Glomerular visceral epithelial cell (primary cell): ENCODE results near the gene SLC40A1.

Source experiments
- DNase-seq: peaks from one replicate; pipeline ENCODE4 v3.0.0-alpha.2; 2016; ENCODE audit errors: extremely low spot score

Gene SLC40A1

DNA sequence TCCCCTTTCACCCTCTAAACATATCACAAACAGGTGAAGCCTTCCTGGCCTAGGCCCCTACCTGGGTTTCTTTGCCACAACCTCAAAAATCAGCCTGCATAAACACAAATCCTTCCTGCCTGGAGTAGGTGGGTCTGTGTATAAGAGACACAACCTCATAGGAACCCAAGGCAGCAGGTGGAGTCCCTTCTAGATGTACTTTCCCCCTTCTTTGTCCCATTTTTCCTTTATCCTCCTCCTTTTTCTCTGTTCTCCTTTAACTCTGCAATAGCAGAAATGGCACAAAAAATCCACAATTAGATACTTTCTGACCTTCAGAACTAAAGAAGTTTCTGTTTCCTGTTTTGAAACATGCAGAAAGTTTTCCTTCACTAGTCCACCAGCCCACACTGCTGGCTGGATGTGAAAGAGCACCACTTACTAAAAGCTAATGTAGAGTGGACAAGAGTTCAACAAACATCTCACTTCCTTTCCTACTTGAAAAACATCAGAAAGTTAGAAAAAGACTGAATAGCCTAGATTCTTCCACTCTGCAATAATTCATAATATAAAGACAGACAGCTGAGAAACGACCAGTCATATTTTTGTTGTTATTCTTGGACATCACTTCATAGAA lies 11.2 kb downstream of the SLC40A1 start:
- DNase-seq: no peak

GRCh38 chr2:189566046-189566445 lies 14.5 kb downstream of the SLC40A1 start:
- DNase-seq: no peak

DNA sequence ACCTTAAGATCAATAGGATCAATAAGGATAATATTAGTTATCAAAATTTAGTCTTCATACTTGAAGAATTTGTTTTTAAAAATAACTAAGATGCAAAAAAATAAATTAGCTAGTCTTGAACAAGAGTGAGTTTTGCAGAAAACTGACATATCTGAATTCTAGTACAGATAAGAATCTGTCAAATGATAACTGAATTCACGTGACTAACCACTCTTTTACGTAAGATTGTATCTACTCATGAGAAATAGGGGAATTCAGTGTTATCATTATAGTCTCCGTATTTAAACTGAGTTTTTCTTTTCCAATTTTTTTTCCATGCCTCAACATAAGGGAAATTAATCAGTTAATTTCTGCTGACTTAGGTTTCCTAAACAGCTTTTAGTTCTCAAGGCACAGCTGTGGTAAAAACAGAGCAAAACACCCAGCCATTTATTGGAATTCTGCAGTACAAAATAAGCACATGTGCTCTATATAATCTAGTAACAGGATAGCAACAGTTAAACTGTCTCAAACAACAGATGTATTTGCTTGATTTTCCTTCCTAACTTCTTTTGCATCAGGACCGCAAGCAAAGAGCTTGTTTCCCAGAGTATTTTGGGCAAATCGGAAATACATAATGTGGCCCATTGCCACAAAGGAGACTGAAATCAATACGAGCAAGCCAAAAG lies 19.1 kb downstream of the SLC40A1 start:
- DNase-seq: no peak

GRCh38 chr2:189560273-189560586 lies 20.4 kb downstream of the SLC40A1 start:
- DNase-seq: no peak

GRCh38 chr2:189559579-189560272 lies 20.9 kb downstream of the SLC40A1 start:
- no peak for DNase-seq

DNA sequence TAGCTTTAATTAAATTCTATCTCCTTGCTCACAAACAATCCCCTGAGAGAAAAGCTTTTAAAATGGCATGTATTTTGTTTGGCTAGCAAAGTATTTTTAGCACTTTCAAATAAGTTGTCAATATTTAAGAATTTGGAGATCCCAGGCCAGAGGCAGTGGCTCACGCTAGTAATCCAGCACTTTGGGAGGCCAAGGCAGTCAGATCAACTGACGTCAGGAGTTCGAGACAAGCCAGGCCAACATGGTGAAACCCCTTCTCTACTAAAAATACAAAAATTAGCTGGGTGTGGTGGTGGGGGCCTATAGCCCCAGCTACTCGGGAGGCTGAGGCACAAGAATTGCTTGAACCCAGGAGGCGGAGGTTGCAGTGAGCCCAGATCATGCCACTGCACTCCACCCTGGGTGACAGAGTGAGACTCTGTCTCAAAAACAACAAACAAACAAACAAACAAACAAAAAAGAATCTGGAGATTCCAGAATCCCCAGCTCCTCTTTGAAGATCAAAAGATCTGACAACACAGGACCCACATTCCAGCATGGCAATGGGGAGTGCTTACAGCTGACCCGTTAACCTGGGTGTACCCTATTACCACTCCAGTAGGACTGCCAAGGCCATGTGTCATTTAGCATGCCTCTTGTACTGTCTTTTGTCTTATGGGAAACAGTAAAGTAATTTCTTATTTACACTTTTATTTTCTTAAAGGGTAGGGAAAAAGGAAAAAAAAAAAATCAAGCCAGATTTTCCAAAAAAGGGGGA lies 21.9 kb downstream of the SLC40A1 start:
- no peak for DNase-seq

DNA sequence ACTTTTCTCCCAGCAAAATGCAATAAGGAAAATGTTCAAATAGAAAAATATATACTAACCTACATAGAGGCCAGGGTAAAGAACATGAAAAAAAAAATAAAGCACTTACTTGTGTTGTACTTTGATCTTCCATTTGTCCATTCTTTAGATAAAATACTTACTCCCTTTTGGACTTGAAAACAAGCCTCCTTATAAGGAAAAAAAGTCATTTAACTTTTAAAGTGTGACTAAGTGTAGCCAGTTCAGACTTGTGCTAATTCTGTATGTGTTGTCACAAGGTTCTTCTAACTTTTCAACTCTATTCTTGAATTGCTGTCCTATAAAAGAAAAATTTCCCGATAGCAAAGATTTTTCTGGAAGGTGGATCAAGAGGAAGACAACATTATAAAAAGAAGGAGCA lies 23.2 kb downstream of the SLC40A1 start:
- no peak for DNase-seq

GRCh38 chr2:189556526-189556925 lies 24.1 kb downstream of the SLC40A1 start:
- DNase-seq: no peak

- DNase-seq: no peak
Measured at GRCh38 chr2:189555232-189555631, 25.4 kb downstream of the SLC40A1 start.

DNA sequence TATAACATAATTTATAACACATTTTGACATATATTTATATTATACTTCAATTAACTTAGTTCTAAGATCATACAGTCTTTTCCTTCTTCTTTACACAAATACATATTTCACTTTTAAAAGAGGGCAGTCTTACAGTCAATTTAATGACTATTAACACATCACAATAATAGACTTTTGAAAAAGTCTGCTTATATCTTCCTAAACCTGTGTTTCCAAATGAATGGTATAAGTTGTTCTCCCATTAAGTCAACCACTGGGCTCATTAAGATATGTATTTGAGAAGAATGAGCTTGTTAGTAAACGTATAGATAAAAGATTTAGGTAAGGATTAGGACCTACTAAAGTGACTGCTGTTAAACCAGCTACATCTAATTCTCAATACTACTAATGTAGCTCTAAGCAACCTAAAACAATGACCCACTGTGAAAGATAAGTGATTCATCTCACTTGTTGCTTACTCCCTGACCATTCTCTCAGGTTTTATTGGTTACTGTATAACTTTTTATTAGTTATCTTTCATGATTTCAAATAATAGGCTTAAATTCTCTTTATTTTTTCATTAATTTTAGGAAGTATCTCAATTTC lies 27.0 kb downstream of the SLC40A1 start:
- DNase-seq: no peak

- DNase-seq: no peak
Measured at GRCh38 chr2:189552991-189553404, 27.6 kb downstream of the SLC40A1 start.

DNA sequence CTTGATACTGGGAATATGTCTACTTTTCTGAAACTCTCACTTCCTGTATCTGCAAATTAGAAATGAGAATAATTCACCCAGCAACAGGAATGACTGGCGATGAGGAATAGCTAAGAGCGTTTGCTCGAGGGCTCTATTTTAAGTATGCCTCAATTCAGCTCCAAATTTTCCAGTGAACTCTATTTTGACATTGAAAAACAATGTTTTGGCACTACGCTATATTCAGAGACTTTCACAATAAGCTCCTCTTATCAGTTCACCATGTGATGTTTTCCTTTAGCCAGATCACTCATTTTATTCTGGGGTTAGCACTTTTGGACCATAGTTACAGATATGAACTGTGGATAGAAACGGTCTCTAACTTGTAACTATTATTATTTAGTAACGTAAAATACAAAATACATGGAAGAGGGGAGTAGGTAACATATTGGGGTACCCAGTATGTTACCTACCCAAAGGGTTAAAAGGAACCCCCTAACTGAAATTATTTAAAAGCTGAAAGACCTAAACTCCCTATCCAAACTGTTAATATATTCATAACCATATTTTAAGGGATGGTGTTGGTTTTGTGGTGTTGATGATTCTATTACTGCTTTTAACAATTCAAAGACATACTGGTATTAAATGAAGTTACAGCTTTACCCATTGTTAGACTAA lies 28.1 kb downstream of the SLC40A1 start:
- no peak for DNase-seq

DNA sequence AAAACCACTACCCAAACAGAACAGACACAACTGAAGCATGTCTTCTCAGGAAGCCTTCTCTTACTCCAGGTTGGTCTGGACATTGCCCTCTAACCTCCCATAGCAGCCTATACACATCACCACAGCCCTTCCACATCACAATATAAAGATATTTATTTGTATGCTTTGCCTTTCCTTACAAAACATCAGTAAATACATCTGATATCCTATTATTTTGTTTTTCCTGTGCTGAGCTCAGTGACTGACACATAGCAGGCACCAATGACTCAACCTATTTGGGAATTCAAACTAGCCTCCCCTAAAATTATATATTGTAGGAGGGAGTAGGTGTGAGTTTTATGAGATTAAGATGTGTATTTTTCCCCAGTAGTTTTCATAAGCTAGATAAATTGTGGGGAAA lies 28.8 kb downstream of the SLC40A1 start:
- no peak for DNase-seq

DNA sequence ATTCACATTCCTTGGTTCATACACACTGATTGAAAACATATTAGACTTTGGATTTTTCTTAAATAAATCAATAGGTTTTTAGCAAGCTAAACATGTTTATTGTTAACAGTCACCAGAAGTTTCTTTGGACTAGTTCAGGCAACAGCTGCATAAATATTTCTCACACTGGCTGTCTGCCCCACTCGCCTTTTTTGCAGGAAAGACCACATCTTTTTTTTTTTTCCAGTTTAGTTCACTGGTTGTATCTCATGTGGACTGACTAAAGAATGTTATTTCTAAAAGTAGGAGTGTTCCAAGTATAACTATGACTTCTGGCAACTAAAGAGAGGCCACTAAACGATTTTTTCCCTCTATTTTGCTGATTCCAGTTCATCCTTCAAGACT lies 31.1 kb downstream of the SLC40A1 start:
- no peak for DNase-seq

DNA sequence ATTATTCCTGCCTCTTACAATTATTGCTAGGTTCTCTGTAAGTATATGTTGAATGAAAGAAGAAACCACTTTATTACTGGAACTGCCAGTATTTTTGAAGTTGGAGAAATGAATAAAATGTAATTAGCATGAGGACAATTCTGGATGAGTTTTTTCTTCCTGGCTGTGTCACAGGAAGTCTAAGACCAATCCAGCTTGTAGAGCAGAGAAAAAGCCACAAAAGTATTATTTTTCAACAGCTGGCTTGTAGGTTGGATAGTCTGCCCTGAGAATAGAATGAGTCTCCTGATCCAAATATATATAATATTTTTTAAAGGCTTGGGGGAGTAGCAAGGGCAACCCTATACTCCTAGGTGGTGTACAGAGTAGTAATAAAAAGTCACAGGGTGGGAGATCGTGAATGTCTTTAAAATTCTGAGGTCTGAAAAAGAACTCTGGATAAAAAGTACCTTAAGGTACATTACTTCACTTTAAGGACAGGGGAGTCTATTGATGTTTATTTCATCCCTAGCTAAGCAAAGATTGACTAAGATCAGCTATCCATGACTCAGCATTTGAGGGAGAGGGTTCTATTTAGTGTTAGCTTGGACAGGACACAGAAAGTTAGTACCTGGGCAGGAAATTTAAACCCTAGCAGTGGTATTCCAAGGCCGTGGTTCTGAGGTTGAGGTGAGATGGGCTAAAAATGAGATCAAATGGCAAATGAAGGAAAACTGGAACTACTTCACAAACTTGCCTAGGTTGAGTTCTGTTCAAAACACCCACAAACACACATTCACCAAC lies 31.7 kb downstream of the SLC40A1 start:
- no peak for DNase-seq

GRCh38 chr2:189545418-189545817 lies 35.2 kb downstream of the SLC40A1 start:
- DNase-seq: no peak

GRCh38 chr2:189544318-189545042 lies 36.1 kb downstream of the SLC40A1 start:
- no peak for DNase-seq

DNA sequence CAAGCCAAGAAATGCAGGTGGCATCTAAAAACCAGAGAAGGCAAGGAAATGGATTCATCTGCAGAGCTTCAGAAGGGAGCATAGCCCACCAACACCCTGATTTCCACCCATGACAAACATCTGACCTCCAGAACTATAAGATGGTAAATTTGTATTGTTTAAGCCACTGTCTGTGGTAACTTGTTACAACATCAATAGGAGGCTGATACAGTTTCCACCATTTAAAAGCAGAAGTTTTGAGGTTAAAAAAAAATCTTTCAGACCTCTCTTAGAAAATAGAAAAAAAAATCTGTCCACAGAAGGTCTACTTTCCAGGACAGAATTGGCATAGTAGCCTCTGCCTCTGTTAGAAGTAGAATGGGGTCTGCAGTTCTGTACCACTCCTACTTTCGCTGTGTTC lies 37.2 kb downstream of the SLC40A1 start:
- no peak for DNase-seq

- no peak for DNase-seq
Measured at GRCh38 chr2:189542145-189542882, 38.3 kb downstream of the SLC40A1 start.

- DNase-seq: no peak
Measured at GRCh38 chr2:189541591-189541990, 39.0 kb downstream of the SLC40A1 start.
